ENCODE measurements around the gene FREM1.

- TF ChIP-seq NFRKB (IDR thresholded peaks at IDR 0.05): no peak
- TF ChIP-seq ZNF384 (IDR thresholded peaks at IDR 0.05): no peak
- TF ChIP-seq SP1 (IDR thresholded peaks at IDR 0.05): no peak
- no peak for TF ChIP-seq ELF4 (IDR thresholded peaks at IDR 0.05)
- no peak for TF ChIP-seq BHLHE40 (IDR thresholded peaks at IDR 0.05; ENCODE audit: borderline replicate concordance)
- no peak for TF ChIP-seq SUZ12 (IDR thresholded peaks at IDR 0.05)
- TF ChIP-seq FOXA1 (IDR thresholded peaks at IDR 0.05): no peak
- TF ChIP-seq TARDBP (IDR thresholded peaks at IDR 0.05): no peak
- TF ChIP-seq FOXM1 (IDR thresholded peaks at IDR 0.05; ENCODE audit: borderline replicate concordance): no peak
- no peak for TF ChIP-seq FOXK2 (IDR thresholded peaks at IDR 0.05)
- no peak for TF ChIP-seq CTBP1 (IDR thresholded peaks at IDR 0.05; ENCODE audit: borderline replicate concordance)
- TF ChIP-seq ARNT (IDR thresholded peaks at IDR 0.05): no peak
- TF ChIP-seq LEF1 (IDR thresholded peaks at IDR 0.05; ENCODE audit: borderline replicate concordance): no peak
Observed at GRCh38 chr9:14780693-14781092, 129.5 kb downstream of the FREM1 start.

All from HEK293T (cell line).